Cardiac septum (tissue), 1 donor: Measurements from ENCODE around the gene OR10A6. TPM values are rescaled to one million over a fixed set of nuclear protein-coding genes. Genes with fewer than 3 reads are reported as not detected.

Source experiments
- DNase-seq: peaks from one replicate; pipeline ENCODE4 v3.0.0-alpha.2; 2020; ENCODE audit warnings: low spot score
- intact Hi-C: fragments of 100-400 bp; cut with DNase I; formaldehyde crosslinking; loops from one replicate; pipeline ENCODE4 v1.14.0; 2022
- long read RNA-seq: library from polyadenylated mRNA; unstranded; transcript quantifications from one replicate; pipeline ENCODE4 v2.0.0, GENCODE V29; 2021
- total RNA-seq: library from RNA; stranded (reverse); fragmentation: NEBNext Ultra II Directional; extraction: Animal tissue kit (Norgen Biotek cat#: 25700); gene quantifications from one replicate; pipeline ENCODE4 v1.2.1, GENCODE V29; 2021
- donor health status: DM: no; HTN: no; CAD: no.

OR10A6 gene, protein sequence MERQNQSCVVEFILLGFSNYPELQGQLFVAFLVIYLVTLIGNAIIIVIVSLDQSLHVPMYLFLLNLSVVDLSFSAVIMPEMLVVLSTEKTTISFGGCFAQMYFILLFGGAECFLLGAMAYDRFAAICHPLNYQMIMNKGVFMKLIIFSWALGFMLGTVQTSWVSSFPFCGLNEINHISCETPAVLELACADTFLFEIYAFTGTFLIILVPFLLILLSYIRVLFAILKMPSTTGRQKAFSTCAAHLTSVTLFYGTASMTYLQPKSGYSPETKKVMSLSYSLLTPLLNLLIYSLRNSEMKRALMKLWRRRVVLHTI
- total RNA-seq: not detected
- long read RNA-seq: 0 reads

DNA sequence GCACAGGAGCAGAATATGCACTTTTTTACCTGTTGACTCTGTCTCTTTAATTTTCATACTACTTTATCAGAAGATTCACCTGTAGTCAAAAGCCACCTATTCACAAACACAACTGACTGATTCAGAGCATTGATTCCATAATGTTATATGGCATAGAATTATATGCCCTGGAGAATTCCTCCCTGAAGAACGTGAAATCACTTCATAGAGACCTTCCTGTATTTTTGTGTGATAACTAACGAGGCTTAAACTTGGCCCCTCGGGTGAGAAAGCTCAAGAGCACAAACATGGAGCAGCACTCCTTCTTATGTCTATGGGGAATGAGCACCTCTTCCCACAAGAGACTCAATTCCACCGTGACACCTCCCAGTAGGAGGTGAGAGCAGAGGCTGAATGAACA lies at the start of gene OR10A6:
Gene OR10A6 (minus strand): TSS at position 101 of the 400 bp plus-strand sequence. CDS start 2,606 bp downstream, outside the sequence.
- intact Hi-C loops: no loop called here
- DNase-seq: no peak

DNA sequence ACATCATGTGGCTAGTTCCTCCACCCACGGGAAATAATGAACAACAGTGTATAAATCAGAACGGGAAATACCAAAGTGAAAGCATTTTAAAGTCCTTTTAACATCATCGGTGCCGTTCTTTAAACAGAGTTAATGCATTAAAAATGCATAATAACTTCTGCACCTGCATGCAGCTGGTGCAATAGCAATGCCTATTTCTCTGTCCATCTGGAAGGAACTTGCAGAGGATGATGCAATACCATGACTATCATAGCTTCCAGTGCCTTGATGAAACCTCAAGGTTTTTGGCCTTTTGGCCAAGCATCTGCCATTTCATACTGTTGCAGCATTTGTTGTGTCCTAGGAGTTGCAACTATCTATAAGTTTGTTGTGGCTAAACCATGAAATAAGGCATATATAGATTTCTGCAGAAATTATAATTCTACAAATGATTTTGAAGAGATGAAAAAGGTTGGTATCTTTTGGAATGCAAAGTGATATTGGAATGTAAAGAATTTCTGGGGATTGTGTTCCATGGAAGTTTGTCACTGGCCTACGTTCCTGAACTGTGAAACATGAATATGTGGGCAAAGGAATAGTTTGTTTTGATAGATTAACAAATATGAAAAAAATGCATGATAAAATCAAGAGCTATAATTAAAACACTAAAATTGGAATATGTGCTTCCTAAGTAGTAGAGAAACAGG lies 46.3 kb upstream of the OR10A6 start:
- intact Hi-C loops: no loop called here

DNA sequence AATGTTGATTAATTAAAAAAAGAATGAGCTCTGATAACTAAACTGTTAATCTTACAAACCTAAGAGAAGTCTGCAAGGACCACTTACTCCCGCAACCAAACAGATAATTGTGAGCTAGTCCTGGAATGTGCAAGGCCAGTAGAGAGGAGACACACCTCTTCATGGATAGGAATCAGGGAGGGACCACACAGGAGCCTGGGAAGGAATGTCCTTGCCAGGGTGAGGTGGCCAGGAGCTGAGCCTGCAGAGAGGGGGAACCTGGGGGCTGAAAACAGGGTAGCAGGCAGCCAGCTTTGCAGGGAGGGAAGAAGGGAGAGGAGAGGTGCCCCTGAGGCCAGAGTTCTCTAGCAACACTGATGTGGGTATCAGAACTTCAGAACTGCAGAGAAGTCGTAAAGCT lies 43.6 kb upstream of the OR10A6 start:
- intact Hi-C loops: no loop called here

More for the DNA sequence above, 46.3 kb upstream of the OR10A6 start:
- no peak for DNase-seq

DNA sequence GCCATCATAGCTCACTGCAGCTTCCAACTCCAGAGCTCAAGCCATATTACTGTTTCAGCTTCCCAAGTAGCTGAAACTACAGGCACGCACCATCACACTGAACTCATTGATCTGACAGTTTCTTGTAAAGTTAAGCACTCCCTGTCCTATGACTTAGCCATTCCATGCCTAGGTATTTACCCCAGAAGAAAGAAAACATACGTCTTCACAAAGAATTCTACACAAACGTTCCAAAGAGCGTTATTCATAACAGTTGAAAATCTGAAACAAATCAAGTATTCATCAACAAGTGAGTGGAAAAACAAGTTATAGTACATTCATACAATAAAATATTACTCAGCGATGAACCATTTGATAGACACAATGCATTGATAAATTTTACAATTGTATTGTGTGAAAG lies 41.9 kb upstream of the OR10A6 start:
- intact Hi-C loops: no loop called here
- DNase-seq: no peak

More for the DNA sequence above, 43.6 kb upstream of the OR10A6 start:
- DNase-seq: no peak

- DNase-seq: no peak
- intact Hi-C loops: no loop called here
Observed at GRCh38 chr11:7971846-7972245, 40.8 kb upstream of the OR10A6 start.

DNA sequence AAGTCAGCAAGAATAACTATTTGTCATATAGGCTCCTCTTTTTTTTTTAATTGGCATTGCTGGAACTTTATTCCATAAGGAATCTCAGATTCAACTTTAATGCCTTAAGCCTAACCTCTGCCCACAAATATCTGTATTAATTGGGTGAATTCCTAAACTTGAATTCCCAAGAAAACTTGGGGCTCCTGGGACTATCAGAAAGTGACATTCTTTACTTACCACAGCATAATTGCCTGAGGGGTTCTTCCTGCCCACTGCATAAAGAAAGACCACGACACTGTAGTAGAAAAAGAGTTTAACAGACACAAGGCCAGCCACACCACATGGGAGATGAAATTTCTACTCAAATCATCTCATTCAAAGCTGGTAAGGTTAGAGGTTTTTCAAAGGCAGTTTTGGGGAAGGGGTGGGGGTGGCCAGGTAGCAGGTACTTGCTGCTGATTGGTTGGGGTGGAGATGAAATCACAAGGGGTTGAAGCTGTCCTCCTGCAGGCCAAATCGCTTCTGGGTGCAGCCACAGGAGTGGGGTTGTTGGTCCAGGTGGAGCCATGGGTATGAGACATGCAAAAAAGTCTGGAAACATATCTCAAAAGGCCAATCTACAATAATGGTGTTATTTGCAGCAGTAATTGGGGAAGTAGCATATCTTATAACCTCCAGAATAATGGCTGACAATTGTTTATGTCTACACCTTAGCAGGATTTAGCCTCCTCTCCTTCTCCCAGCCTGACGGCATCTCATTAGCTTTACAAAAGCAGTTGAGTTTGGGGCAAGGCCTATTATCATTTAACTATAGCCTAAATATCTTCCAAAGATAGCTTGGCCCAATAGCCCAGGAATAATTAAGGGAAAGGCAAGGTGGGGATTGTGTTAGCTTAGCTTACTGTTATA lies 38.9 kb upstream of the OR10A6 start:
- intact Hi-C loops: no loop called here
- no peak for DNase-seq

DNA sequence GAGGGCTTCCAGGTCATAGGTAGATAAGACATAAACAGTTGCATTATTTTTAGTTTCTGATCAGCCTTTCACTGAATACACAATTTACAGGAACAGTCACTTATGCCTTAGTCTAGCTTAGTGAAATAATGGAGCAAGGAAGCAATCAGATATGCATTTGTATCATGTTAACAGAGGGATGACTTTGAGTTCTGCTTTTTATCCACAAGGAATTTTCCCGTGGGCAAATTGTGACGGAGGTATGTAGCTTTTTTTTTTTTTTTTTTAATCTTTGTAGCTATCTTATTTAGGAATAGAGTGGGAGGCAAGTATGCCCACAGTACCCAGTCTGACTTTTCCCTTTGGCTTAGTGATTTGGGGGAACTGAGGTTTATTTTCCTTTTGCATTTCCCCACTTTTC lies 37.6 kb upstream of the OR10A6 start:
- intact Hi-C loops: no loop called here
- DNase-seq: no peak

GRCh38 chr11:7967826-7968225 lies 36.8 kb upstream of the OR10A6 start:
- intact Hi-C loops: no loop called here
- no peak for DNase-seq

DNA sequence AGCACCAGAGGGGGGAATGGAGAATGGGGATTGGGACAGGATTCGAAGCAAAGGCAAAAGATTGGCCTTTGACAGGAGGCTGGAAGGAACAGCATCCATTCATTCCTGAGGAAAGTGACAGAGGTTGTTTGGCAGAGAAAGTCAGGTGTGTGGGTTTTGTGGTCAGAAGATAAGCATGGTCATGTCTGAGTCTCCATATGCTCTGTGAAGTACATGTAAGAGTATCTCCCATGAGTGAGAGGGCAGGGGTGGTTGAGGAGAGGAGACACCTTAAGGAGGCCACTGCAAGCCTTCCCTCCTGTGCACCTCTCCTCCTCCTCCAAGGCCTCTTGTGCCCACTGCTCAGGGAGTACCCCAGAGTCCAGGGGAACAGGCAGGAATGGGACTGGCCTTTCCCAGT lies 36.0 kb upstream of the OR10A6 start:
- intact Hi-C loops: no loop called here
- no peak for DNase-seq

DNA sequence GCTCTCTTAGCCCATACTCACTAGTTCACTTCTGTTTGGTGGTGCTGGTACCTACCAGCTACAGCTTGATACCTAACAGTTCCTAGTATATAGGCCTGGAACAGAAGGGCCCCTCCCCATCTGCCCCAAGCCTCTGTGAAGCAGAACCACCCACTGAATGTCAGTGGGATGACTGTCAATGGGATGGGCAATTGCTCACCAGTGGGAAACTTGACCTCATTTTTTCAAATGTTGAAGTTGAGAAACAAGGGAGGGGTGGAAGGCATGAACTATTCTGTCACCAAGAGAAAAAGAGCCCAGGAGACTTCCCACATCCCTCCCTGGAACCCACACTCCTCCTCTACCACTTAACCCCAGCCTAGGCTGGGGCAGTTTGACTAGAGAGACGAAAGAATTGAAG lies 34.3 kb upstream of the OR10A6 start, which contains the start of gene NLRP10:
Gene NLRP10 (minus strand): TSS at position 62 of the 400 bp plus-strand sequence. CDS start 1,952 bp downstream, outside the sequence.
- DNase-seq: no peak
- intact Hi-C loops: no loop called here

- DNase-seq: no peak
- intact Hi-C loops: no loop called here
Observed at GRCh38 chr11:7964873-7965272, 33.8 kb upstream of the OR10A6 start.

GRCh38 chr11:7964261-7964660 lies 33.2 kb upstream of the OR10A6 start:
- DNase-seq: no peak
- intact Hi-C loops: no loop called here

DNA sequence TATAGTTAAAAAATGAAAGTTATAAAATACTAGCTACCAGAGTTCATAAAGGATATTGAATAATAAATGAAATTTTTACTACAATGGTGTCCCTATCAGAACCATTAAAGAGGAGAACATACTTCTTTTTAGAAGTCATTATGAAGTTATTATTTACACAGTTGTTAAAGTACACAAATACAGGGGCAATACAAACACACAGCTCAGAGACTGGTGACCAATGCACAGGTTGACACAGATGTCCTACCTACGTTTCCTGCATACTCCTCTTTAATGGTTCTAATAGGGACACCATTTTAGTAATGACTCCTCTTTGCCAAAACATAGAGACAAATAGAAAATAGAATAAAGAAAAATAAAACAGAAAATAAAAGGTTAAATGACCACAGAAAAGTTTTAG lies 24.1 kb upstream of the OR10A6 start:
- intact Hi-C loops: no loop called here
- no peak for DNase-seq

GRCh38 chr11:7949934-7950333 lies 18.9 kb upstream of the OR10A6 start:
- DNase-seq: no peak
- intact Hi-C loops: no loop called here

DNA sequence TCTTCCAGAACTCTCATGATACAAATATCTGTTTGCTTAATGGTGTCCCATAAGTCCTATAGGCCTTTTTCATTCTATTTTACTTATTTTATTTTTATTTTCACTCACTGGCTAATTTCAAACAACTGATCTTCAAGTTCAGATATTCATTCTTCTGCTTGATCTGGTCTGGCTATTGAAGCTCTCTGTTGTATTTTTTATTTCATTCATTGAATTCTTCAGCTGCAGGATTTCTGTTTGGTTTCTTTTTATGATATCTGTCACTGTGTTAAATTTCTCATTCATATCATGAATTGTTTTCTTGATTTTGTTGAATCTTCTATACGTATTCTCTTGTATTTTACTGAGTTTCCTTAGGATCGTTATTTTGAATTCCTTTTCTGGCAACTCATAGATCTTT lies 13.1 kb upstream of the OR10A6 start:
- no peak for DNase-seq
- intact Hi-C loops: no loop called here

- intact Hi-C loops: no loop called here
- no peak for DNase-seq
Observed at GRCh38 chr11:7941608-7942007, 10.5 kb upstream of the OR10A6 start, which contains the start of gene OR10A3. TSS of gene OR10A3 (minus strand) at chr11:7941708. CDS start at chr11:7939520, 2,188 bp downstream.

- intact Hi-C loops: no loop called here
- DNase-seq: no peak
Observed at GRCh38 chr11:7941146-7941545, 10.1 kb upstream of the OR10A6 start.

GRCh38 chr11:7936615-7937014 lies 5.5 kb upstream of the OR10A6 start:
- no peak for DNase-seq
- intact Hi-C loops: no loop called here

DNA sequence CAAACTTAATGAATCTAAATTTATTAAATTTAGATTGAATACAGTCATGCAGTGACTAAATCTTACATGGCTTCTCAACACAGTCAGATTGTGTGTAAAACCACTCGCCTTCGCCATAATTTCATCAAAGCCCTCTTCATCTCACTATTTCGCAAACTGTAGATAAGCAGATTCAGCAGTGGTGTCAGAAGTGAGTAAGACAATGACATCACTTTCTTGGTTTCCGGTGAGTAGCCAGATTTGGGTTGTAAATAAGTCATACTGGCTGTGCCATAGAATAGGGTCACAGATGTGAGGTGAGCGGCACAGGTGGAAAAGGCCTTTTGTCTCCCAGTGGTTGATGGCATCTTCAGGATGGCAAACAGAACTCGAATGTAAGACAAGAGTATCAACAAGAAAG lies 3.4 kb downstream of the OR10A6 start:
- intact Hi-C loops: no loop called here
- no peak for DNase-seq

- no peak for DNase-seq
- intact Hi-C loops: no loop called here
Observed at GRCh38 chr11:7924536-7924935, 6.5 kb downstream of the OR10A6 start.
